ENCODE results near the gene PHAF1. TPM values are rescaled to one million over a fixed set of nuclear protein-coding genes. Genes with fewer than 3 reads are reported as not detected.

Gene PHAF1
- total and polyA plus RNA-seq, 2 of the 13 experiments (the other 11 are each of a cell fraction or from before 2014, with no cell fraction given) = 48.3 to 174 TPM

GRCh38 chr16:67184995-67185650 lies 75.4 kb downstream of the PHAF1 start (continued):
- TF ChIP-seq HOXA7 (CRISPR knock-in tag; IDR thresholded peaks at IDR 0.05) (peak; percentile 93), ZNF589 (CRISPR knock-in tag; conservative IDR thresholded peaks at IDR 0.05) (peak; percentile 95), HCFC1 (IDR thresholded peaks at IDR 0.05; ENCODE audit: low read depth, low read length) (no peak), ZNF772 (CRISPR knock-in tag; IDR thresholded peaks at IDR 0.05) (peak; percentile 95), SNAI1 (CRISPR knock-in tag; IDR thresholded peaks at IDR 0.05; ENCODE audit: borderline replicate concordance) (peak; percentile 81; the same call in 1 of the 2 replicates), ZNF34 (CRISPR knock-in tag; IDR thresholded peaks at IDR 0.05; ENCODE audit: borderline replicate concordance) (no peak), ZGPAT (CRISPR knock-in tag; IDR thresholded peaks at IDR 0.05) (peak; percentile 74), CEBPG (CRISPR knock-in tag; IDR thresholded peaks at IDR 0.05) (peak; percentile 34; the same call in 1 of the 2 replicates), SCMH1 (CRISPR knock-in tag; IDR thresholded peaks at IDR 0.05; ENCODE audit: borderline replicate concordance) (no peak), TAF1 (CRISPR knock-in tag; IDR thresholded peaks at IDR 0.05) (no peak; the same call in 1 of the 2 replicates), NFAT5 (CRISPR knock-in tag; IDR thresholded peaks at IDR 0.05) (peak; percentile 83; the same call in 1 of the 2 replicates), RELA (CRISPR knock-in tag; IDR thresholded peaks at IDR 0.05) (0 out of 2 replicates have a peak, but pooled peaks have one; percentile 87), SIN3A (IDR thresholded peaks at IDR 0.05; ENCODE audit: borderline replicate concordance, low read depth, low read length) (peak; percentile 98), LRRFIP1 (CRISPR knock-in tag; conservative IDR thresholded peaks at IDR 0.05) (peak; percentile 61; the same call in 1 of the 2 replicates), CAMTA2 (CRISPR knock-in tag; IDR thresholded peaks at IDR 0.05; ENCODE audit: borderline replicate concordance) (0 out of 2 replicates have a peak, but pooled peaks have one; percentile 90), SRSF1 (optimal IDR thresholded peaks at IDR 0.05; ENCODE audit: low read depth, low read length) (no peak), RFX5 (IDR thresholded peaks at IDR 0.05; ENCODE audit: low read depth, low read length) (no peak), ZNF552 (CRISPR knock-in tag; IDR thresholded peaks at IDR 0.05; ENCODE audit: borderline replicate concordance) (peak; percentile 85; the same call in 1 of the 2 replicates), POLR2A (IDR thresholded peaks at IDR 0.05; ENCODE audit: insufficient read depth in 1 of 2, low read depth in 2 of 2, low read length in 2 of 2) (no peak), ZNF674 (CRISPR knock-in tag; IDR thresholded peaks at IDR 0.05; ENCODE audit: low read depth) (0 out of 2 replicates have a peak, but pooled peaks have one; percentile 49), ZBTB21 (CRISPR knock-in tag; IDR thresholded peaks at IDR 0.05) (0 out of 2 replicates have a peak, but pooled peaks have one; percentile 41), JUN (CRISPR knock-in tag; IDR thresholded peaks at IDR 0.05) (0 out of 2 replicates have a peak, but pooled peaks have one; percentile 69)

Measured in HepG2 (cell line).